HFFc6 (cell line): ENCODE measurements around the gene B3GNT9. TPM values are rescaled to one million over a fixed set of nuclear protein-coding genes. Genes with fewer than 3 reads are reported as not detected.

Experiments
- DNase-seq: peaks from one replicate; pipeline ENCODE4 v3.0.0-alpha.2; 2018
- H3K27ac Mint-ChIP-seq: 2 replicates; pipeline ENCODE4 v1.8.0; 2020; ENCODE audit warnings: mild to moderate bottlenecking, mixed read lengths
- H3K27me3 Mint-ChIP-seq: 2 replicates; pipeline ENCODE4 v1.8.0; 2021; ENCODE audit warnings: mild to moderate bottlenecking, moderate library complexity, mixed read lengths; ENCODE audit not compliant: insufficient read depth
- H3K36me3 Mint-ChIP-seq: 2 replicates; pipeline ENCODE4 v1.8.0; 2021; ENCODE audit warnings: low read depth, mixed read lengths
- H3K4me1 Mint-ChIP-seq: 2 replicates; pipeline ENCODE4 v1.8.0; 2020; ENCODE audit warnings: low read depth, mixed read lengths
- H3K4me3 Mint-ChIP-seq: 2 replicates; pipeline ENCODE4 v1.8.0; 2020; ENCODE audit warnings: mild to moderate bottlenecking, moderate library complexity, mixed read lengths
- H3K9me3 Mint-ChIP-seq: 2 replicates; pipeline ENCODE4 v1.8.0; 2020; ENCODE audit warnings: mild to moderate bottlenecking, mixed read lengths
- CTCF ChIP-seq: fragments of 200-600 bp; sonication (generic); IDR thresholded peaks from 2 replicates; pipeline ENCODE4 v1.5.0; 2021; ENCODE audit warnings: antibody characterized with exemption, mild to moderate bottlenecking
- total RNA-seq, 6 experiments: library from RNA; stranded (reverse); fragmentation: NEBNext Ultra II Directional; extraction: Animal tissue kit (Norgen Biotek cat#: 25700); gene quantifications; 2 replicates in 1 of 6; 3 replicates in 5 of 6; pipeline ENCODE4 v1.2.3, GENCODE V29; 2021

Gene B3GNT9
- total RNA-seq, 6 experiments from 2014 or later, result 45.7 to 55.1 (median 50.1) TPM

GRCh38 chr16:67164599-67165061, 13.8 kb upstream of the B3GNT9 start, which contains the start of gene HSF4:
Gene HSF4, plus strand, starts transcription at chr16:67164745. Its CDS starts 67 bp downstream, at chr16:67164812.
- DNase-seq, result no peak
- Mint-ChIP-seq H3K4me1 (peaks cover 6% of the 10 kb centered on the region), H3K9me3 (no peaks in the 10 kb centered on the region), H3K36me3 (no peaks in the 10 kb centered on the region), H3K4me3 (peak within 1 kb of the TSS; percentile 45), H3K27ac (no peak within 1 kb of the TSS), H3K27me3 (peaks cover 12% of the 10 kb centered on the region; the same call in 1 of the 2 replicates)
- TF ChIP-seq CTCF, result no peak

- H3K4me1 Mint-ChIP-seq, result peaks cover under 1% of the 10 kb centered on the region
- H3K36me3 Mint-ChIP-seq, result no peaks in the 10 kb centered on the region
- H3K4me3 Mint-ChIP-seq, result peak overlapping the region; percentile 45
- H3K27ac Mint-ChIP-seq, result no peak overlapping the region
- peaks cover 12% of the 10 kb centered on the region; the same call in 1 of the 2 replicates for H3K27me3 Mint-ChIP-seq
- H3K9me3 Mint-ChIP-seq, result no peaks in the 10 kb centered on the region
- TF ChIP-seq CTCF, result no peak
- DNase-seq, result no peak
Observed at GRCh38 chr16:67163999-67164558, 13.3 kb upstream of the B3GNT9 start.

GRCh38 chr16:67163164-67163998, 12.6 kb upstream of the B3GNT9 start:
- Mint-ChIP-seq H3K27me3 (peaks cover 12% of the 10 kb centered on the region; the same call in 1 of the 2 replicates), H3K9me3 (no peaks in the 10 kb centered on the region), H3K4me1 (peaks cover 6% of the 10 kb centered on the region), H3K27ac (no peak overlapping the region), H3K36me3 (no peaks in the 10 kb centered on the region), H3K4me3 (peak overlapping the region; percentile 45)
- DNase-seq, result no peak
- no peak for TF ChIP-seq CTCF

- Mint-ChIP-seq H3K36me3 (no peaks in the 10 kb centered on the region), H3K27me3 (peaks cover 12% of the 10 kb centered on the region; the same call in 1 of the 2 replicates), H3K4me1 (peaks cover 9% of the 10 kb centered on the region), H3K27ac (no peak overlapping the region), H3K4me3 (peak overlapping the region; percentile 37; the same call in 1 of the 2 replicates), H3K9me3 (no peaks in the 10 kb centered on the region)
- no peak for DNase-seq
- no peak for TF ChIP-seq CTCF
Observed at GRCh38 chr16:67162506-67163163, 11.8 kb upstream of the B3GNT9 start.

- TF ChIP-seq CTCF, result no peak
- H3K4me1 Mint-ChIP-seq, result peaks cover 9% of the 10 kb centered on the region
- H3K4me3 Mint-ChIP-seq, result no peak overlapping the region; the same call in 1 of the 2 replicates
- DNase-seq, result no peak
- H3K27ac Mint-ChIP-seq, result no peak overlapping the region
- H3K27me3 Mint-ChIP-seq, result peaks cover 14% of the 10 kb centered on the region
- H3K36me3 Mint-ChIP-seq, result no peaks in the 10 kb centered on the region
- H3K9me3 Mint-ChIP-seq, result no peaks in the 10 kb centered on the region
Observed at GRCh38 chr16:67161595-67162058, 10.8 kb upstream of the B3GNT9 start.
